GM19395 (cell line): ENCODE measurements around the gene MAN1A1.

Experiments used
- ATAC-seq: cut with Tn5 transposase; IDR thresholded peaks from one replicate; pipeline ENCODE4 v1.9.1; 2021; ENCODE audit warnings: mild to moderate bottlenecking, moderate library complexity; ENCODE audit not compliant: unreplicated experiment

The MAN1A1 gene

GRCh38 chr6:119346936-119347335 is 2.6 kb downstream of the MAN1A1 start:
- ATAC-seq: no peak

GRCh38 chr6:119346450-119346849 is 3.1 kb downstream of the MAN1A1 start:
- ATAC-seq: no peak

DNA sequence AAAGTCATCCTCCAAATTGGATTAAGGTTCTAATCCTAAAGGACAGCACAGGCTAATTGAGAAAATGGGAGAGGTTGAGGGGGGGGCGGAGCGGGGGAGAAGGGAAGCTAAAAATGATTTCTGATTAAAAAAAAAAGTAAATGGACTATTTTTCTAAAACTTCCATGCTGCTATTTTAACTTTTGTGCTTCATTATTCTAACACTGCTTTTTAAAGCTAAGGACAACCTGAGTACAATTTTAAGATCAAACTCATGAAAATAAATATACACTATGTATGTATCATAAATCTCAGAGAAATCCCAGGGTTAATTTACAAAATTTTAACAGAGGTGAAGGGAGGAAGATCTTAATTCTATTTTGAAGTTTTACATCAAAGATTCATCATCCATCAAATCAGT is 4.4 kb downstream of the MAN1A1 start:
- ATAC-seq: no peak

- ATAC-seq: no peak
Observed at GRCh38 chr6:119344306-119344705, 5.3 kb downstream of the MAN1A1 start.

DNA sequence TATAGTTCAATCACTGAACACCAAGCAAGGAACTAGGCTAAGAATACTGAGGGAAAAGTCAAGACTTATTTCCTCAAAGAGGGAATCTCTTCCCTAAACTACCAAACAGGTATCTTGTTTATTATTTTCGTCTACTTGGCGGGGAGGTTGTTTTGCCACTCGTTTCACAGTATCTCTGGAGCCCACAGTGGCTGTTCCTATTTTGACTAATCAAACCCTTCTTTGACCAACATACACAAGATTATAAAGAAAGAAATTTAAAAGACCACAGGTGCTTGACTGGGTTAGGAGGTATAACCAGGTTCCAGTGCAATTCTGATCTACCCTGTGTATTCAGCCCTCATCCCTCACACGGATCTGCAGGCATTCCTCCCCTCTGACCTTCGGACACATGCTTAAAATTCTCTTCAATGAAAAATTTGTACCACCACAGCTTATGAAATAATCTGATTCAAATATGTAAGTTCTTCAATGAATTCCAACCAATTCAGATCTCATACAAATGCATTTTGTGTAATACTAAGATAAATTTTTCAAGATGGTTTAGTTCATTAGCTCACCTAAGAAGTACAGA is 5.9 kb downstream of the MAN1A1 start:
- ATAC-seq: no peak

- ATAC-seq: no peak
Observed at GRCh38 chr6:119343167-119343566, 6.4 kb downstream of the MAN1A1 start.

- no peak for ATAC-seq
Observed at GRCh38 chr6:119342430-119342829, 7.1 kb downstream of the MAN1A1 start.

DNA sequence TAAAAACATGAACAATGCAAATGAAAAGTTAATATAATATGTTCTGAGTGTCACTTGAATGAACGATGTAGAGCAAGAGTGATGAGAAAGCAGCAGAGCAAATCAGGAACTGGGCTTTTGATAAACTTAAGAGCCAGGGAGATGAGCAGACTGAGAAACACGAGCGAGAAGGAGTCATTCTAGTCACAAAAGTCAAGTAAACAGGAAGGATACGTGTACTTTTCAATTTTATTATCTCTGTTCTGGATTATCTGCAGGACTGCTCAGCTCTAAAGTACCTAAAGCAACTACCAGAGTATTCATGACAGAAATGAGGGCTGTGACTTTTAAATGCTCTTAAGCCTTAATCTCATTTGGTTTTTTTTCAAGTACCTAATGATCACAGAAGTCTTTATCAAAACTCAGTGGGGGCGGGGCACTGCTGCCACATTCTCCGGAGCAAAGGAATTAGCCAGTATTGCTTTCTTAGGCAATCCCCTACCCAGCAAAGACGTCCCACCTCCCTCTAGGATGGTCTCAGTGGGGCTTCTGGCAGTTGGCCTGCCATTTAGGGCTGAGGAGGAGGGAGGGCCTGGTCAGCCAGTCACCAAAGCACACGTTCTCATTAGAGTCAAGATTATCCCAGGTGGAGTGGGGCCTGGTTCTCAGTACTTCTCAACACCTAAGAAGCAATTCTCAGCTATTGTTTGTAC is 8.6 kb downstream of the MAN1A1 start:
- ATAC-seq: no peak

- ATAC-seq: no peak
Observed at GRCh38 chr6:119339941-119340456, 9.6 kb downstream of the MAN1A1 start.

GRCh38 chr6:119337762-119338161 is 11.8 kb downstream of the MAN1A1 start:
- no peak for ATAC-seq

DNA sequence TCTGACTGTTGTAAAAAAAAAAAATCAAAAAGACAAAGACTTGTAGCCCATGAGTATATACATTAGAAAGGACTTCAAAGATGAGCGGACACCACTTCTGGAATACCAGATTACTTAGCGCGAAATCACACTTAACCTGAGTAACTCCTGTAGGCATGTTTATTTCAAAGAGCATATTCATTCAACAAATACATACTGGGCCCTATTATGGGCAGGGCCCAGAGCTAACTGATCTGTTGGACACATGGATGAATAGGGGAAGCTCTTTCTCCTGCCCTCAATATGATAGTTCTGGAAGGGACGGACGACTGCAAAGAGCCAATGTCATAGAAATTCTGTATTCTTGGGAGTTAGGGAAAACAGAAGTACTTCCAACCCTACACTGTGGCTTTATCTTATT is 12.3 kb downstream of the MAN1A1 start:
- no peak for ATAC-seq

GRCh38 chr6:119334535-119335264 is 14.9 kb downstream of the MAN1A1 start:
- ATAC-seq: no peak

GRCh38 chr6:119333707-119334295 is 15.8 kb downstream of the MAN1A1 start:
- peak; percentile 64 for ATAC-seq

- ATAC-seq: no peak
Observed at GRCh38 chr6:119333063-119333609, 16.4 kb downstream of the MAN1A1 start.

GRCh38 chr6:119331663-119332286 is 17.8 kb downstream of the MAN1A1 start:
- ATAC-seq: no peak

DNA sequence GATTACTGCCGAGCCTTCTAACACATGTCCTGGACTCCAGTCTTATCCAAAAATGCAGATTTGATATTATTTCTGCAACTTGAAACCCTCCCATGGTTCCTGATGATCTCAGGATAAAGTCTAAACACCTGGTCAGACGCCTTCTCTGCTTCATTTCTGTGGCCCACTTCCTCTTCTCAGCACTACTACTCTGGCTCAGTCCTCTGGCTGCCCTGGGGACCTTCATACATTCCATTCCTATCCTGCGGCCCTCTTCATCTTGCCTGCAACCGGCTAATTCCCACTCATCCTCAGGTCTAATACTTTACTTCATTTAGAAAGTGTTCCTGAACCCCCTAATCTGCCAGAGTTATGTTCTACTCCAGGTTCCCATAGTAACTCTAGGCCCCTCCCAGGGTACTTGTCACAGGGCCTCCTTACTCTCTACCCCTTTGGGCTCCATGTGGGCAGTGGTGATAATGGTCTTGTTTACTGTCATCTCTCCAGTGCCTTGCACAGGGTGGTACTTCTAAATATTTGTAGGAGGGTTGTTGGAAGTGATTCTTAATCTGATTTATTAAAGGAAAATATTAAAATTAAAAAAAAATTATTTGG is 18.9 kb downstream of the MAN1A1 start:
- no peak for ATAC-seq

- ATAC-seq: no peak
Observed at GRCh38 chr6:119329794-119330180, 19.8 kb downstream of the MAN1A1 start.

DNA sequence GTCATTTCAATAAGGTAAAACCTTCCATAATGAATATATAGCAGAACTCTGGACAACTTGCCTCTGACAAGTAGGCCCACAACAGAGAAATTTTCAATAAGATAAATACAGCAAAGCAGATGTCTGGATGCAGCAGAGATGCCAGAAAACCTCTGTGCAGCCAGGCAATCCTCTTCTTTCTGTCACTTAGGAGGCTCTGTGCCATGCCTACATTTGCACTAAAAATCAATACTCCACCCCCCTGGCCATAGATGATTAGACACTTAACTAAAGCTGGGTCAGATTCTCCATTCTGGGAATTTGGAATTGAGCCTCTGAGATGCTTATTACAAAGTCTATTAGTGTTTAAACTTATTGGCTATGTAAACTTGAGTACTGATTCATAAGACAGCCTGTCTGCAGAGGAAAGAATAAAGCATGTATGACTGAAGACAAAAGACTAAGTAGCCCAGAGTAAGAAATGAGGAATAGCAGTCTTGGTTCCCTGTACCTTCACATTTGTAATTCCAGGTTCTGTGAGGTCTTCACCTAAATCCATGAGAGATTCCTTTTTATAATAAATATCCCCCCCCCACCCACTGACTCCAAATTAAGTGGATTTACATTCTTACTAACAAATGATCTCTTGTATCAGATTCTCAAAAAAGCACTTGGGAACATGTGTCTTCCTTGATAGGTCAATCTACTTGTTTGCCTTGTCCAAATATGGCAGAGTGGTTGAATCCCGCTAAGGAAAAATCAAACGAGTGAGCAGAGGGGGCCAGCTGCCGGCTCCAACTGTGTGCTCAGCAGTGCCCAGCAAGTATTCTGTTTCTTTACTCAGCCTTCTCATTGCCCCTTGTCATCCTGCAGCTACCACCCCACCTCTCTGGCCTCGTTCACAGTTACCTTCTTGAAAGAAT is 20.4 kb downstream of the MAN1A1 start:
- no peak for ATAC-seq

- ATAC-seq: no peak
Observed at GRCh38 chr6:119328254-119328653, 21.3 kb downstream of the MAN1A1 start.
